HG03571 (cell line): Measurements from ENCODE around the gene DHRSX.
"Not testable (repeated sequence)": the region's sequence is repeated elsewhere in the genome, so short reads cannot be mapped to it uniquely, and the experiment has no call there.

ENCODE experiments used
- ATAC-seq: cut with Tn5 transposase; IDR thresholded peaks from one replicate; pipeline ENCODE4 v1.9.1; 2021; ENCODE audit not compliant: unreplicated experiment

DHRSX gene

GRCh38 chrX:2500803-2501558, at the start of gene DHRSX, which contains the start of gene ZBED1:
Gene DHRSX, minus strand, starts transcription at chrX:2500976. Its CDS starts 51 bp downstream, at chrX:2500925.
Gene ZBED1, minus strand, starts transcription at chrX:2500976. Its CDS starts 10,257 bp downstream, at chrX:2490719.
- peak; percentile 63 for ATAC-seq

- ATAC-seq: no peak
Measured at GRCh38 chrX:2549876-2550275, 49.1 kb upstream of the DHRSX start.

GRCh38 chrX:2548711-2549423, 48.1 kb upstream of the DHRSX start:
- no peak for ATAC-seq

GRCh38 chrX:2547736-2548135, 47.0 kb upstream of the DHRSX start:
- ATAC-seq: no peak

GRCh38 chrX:2546496-2546895, 45.7 kb upstream of the DHRSX start:
- ATAC-seq: no peak

GRCh38 chrX:2545144-2545543, 44.4 kb upstream of the DHRSX start:
- ATAC-seq: no peak

GRCh38 chrX:2542826-2543521, 42.2 kb upstream of the DHRSX start:
- ATAC-seq: no peak

GRCh38 chrX:2541603-2542002, 40.8 kb upstream of the DHRSX start:
- no peak for ATAC-seq

- no peak for ATAC-seq
Measured at GRCh38 chrX:2540426-2540947, 39.7 kb upstream of the DHRSX start.

GRCh38 chrX:2539586-2539985, 38.8 kb upstream of the DHRSX start:
- ATAC-seq: no peak

- ATAC-seq: no peak
Measured at GRCh38 chrX:2538031-2538757, 37.4 kb upstream of the DHRSX start.

- ATAC-seq: no peak
Measured at GRCh38 chrX:2536974-2537373, 36.2 kb upstream of the DHRSX start.

GRCh38 chrX:2536141-2536540, 35.4 kb upstream of the DHRSX start:
- ATAC-seq: no peak

- not testable (repeated sequence) for ATAC-seq
Measured at GRCh38 chrX:2534261-2535021, 33.7 kb upstream of the DHRSX start.

- no peak for ATAC-seq
Measured at GRCh38 chrX:2533424-2533823, 32.6 kb upstream of the DHRSX start.

- no peak for ATAC-seq
Measured at GRCh38 chrX:2526390-2526789, 25.6 kb upstream of the DHRSX start.

- ATAC-seq: no peak
Measured at GRCh38 chrX:2523911-2524310, 23.1 kb upstream of the DHRSX start.

- ATAC-seq: peak; percentile 14
Measured at GRCh38 chrX:2521927-2522386, 21.2 kb upstream of the DHRSX start.

- peak; percentile 81 for ATAC-seq
Measured at GRCh38 chrX:2521092-2521926, 20.5 kb upstream of the DHRSX start.
